ENCODE measurements around the gene ABTB1. TPM values are rescaled to one million over a fixed set of nuclear protein-coding genes. Genes with fewer than 3 reads are reported as not detected.
A peak's percentile ranks its signal among the peaks of the same experiment; 100 is the strongest.

ABTB1 gene
- total and polyA plus RNA-seq, 2 of the 13 experiments (the other 11 are each of a cell fraction or from before 2014, with no cell fraction given): 0.42 to 14.5 TPM

DNA sequence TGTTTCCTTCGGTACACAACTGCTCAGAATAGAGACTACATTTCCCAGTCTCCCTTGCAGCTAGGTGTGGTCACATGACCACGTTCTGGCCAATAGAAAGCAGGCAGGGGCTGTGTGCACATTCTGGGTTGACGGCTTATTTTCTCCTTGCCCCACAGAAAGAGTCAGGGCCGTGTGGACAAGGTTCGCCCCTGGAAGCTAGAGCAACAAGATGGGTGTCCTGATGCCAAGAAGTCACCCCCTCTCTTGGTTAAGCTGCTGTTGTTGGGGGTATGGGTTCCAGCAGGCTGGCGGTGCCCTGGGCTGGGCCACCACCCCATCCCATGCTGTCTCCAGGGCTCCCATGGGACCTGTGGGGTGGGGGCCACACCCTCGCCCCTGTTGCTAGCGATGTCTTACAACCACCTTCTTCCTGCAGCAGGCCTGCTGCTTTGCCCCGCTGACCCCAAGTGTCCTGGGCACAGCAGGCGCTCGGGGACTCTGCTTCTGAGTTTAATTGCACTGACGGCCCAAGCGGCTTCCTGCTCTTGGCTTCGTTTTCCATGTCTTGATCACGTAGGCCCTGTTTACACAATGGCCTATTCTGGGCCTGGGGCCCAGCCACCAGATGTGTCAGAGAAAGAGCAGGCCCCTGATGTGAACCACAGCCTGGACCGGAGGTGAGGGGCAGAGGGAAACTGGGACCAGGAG, 24.9 kb downstream of the ABTB1 start (continued):
- TF ChIP-seq, protein P1, sequence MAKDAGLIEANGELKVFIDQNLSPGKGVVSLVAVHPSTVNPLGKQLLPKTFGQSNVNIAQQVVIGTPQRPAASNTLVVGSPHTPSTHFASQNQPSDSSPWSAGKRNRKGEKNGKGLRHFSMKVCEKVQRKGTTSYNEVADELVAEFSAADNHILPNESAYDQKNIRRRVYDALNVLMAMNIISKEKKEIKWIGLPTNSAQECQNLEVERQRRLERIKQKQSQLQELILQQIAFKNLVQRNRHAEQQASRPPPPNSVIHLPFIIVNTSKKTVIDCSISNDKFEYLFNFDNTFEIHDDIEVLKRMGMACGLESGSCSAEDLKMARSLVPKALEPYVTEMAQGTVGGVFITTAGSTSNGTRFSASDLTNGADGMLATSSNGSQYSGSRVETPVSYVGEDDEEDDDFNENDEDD (CRISPR knock-in tag; IDR thresholded peaks at IDR 0.05; ENCODE audit: borderline replicate concordance): no peak
- TF ChIP-seq ZNF672 (CRISPR knock-in tag; IDR thresholded peaks at IDR 0.05) (no peak), ZNF468 (CRISPR knock-in tag; IDR thresholded peaks at IDR 0.05) (no peak), ZNF713 (CRISPR knock-in tag; IDR thresholded peaks at IDR 0.05) (no peak), ZNF773 (CRISPR knock-in tag; IDR thresholded peaks at IDR 0.05; ENCODE audit: borderline replicate concordance) (no peak), ZMYM4 (CRISPR knock-in tag; IDR thresholded peaks at IDR 0.05) (peak; percentile 42; the same call in 1 of the 2 replicates), THAP11 (CRISPR knock-in tag; IDR thresholded peaks at IDR 0.05) (peak; percentile 98), ZNF326 (CRISPR knock-in tag; IDR thresholded peaks at IDR 0.05; ENCODE audit: borderline replicate concordance) (no peak), RBAK (CRISPR knock-in tag; IDR thresholded peaks at IDR 0.05) (no peak), IRF2 (CRISPR knock-in tag; IDR thresholded peaks at IDR 0.05) (0 out of 2 replicates have a peak, but pooled peaks have one; percentile 38), ZNF160 (CRISPR knock-in tag; IDR thresholded peaks at IDR 0.05) (no peak), FOXK1 (CRISPR knock-in tag; IDR thresholded peaks at IDR 0.05; ENCODE audit: borderline replicate concordance, low read depth) (peak; percentile 20; the same call in 1 of the 2 replicates), MAF1 (CRISPR knock-in tag; IDR thresholded peaks at IDR 0.05; ENCODE audit: borderline replicate concordance) (no peak), KDM4B (CRISPR knock-in tag; IDR thresholded peaks at IDR 0.05) (no peak), ZNF616 (CRISPR knock-in tag; IDR thresholded peaks at IDR 0.05; ENCODE audit: low read depth) (no peak), ZNF816 (CRISPR knock-in tag; IDR thresholded peaks at IDR 0.05; ENCODE audit: borderline replicate concordance) (no peak), MTF1 (CRISPR knock-in tag; IDR thresholded peaks at IDR 0.05) (peak; percentile 96; the same call in 1 of the 2 replicates), ZNF75D (CRISPR knock-in tag; IDR thresholded peaks at IDR 0.05; ENCODE audit: borderline replicate concordance) (no peak), ZNF124 (CRISPR knock-in tag; IDR thresholded peaks at IDR 0.05) (no peak), ZNF558 (CRISPR knock-in tag; IDR thresholded peaks at IDR 0.05; ENCODE audit: borderline replicate concordance) (no peak), REPIN1 (CRISPR knock-in tag; IDR thresholded peaks at IDR 0.05; ENCODE audit: borderline replicate concordance, low read depth) (no peak), AHR (CRISPR knock-in tag; IDR thresholded peaks at IDR 0.05) (no peak)
- TF ChIP-seq, protein P2, sequence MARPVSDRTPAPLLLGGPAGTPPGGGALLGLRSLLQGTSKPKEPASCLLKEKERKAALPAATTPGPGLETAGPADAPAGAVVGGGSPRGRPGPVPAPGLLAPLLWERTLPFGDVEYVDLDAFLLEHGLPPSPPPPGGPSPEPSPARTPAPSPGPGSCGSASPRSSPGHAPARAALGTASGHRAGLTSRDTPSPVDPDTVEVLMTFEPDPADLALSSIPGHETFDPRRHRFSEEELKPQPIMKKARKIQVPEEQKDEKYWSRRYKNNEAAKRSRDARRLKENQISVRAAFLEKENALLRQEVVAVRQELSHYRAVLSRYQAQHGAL (CRISPR knock-in tag; IDR thresholded peaks at IDR 0.05; ENCODE audit: not compliant biosample characterization): no peak
- TF ChIP-seq, protein P3, sequence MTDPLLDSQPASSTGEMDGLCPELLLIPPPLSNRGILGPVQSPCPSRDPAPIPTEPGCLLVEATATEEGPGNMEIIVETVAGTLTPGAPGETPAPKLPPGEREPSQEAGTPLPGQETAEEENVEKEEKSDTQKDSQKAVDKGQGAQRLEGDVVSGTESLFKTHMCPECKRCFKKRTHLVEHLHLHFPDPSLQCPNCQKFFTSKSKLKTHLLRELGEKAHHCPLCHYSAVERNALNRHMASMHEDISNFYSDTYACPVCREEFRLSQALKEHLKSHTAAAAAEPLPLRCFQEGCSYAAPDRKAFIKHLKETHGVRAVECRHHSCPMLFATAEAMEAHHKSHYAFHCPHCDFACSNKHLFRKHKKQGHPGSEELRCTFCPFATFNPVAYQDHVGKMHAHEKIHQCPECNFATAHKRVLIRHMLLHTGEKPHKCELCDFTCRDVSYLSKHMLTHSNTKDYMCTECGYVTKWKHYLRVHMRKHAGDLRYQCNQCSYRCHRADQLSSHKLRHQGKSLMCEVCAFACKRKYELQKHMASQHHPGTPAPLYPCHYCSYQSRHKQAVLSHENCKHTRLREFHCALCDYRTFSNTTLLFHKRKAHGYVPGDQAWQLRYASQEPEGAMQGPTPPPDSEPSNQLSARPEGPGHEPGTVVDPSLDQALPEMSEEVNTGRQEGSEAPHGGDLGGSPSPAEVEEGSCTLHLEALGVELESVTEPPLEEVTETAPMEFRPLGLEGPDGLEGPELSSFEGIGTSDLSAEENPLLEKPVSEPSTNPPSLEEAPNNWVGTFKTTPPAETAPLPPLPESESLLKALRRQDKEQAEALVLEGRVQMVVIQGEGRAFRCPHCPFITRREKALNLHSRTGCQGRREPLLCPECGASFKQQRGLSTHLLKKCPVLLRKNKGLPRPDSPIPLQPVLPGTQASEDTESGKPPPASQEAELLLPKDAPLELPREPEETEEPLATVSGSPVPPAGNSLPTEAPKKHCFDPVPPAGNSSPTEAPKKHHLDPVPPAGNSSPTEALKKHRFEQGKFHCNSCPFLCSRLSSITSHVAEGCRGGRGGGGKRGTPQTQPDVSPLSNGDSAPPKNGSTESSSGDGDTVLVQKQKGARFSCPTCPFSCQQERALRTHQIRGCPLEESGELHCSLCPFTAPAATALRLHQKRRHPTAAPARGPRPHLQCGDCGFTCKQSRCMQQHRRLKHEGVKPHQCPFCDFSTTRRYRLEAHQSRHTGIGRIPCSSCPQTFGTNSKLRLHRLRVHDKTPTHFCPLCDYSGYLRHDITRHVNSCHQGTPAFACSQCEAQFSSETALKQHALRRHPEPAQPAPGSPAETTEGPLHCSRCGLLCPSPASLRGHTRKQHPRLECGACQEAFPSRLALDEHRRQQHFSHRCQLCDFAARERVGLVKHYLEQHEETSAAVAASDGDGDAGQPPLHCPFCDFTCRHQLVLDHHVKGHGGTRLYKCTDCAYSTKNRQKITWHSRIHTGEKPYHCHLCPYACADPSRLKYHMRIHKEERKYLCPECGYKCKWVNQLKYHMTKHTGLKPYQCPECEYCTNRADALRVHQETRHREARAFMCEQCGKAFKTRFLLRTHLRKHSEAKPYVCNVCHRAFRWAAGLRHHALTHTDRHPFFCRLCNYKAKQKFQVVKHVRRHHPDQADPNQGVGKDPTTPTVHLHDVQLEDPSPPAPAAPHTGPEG (CRISPR knock-in tag; IDR thresholded peaks at IDR 0.05): no peak

Data from HepG2 (cell line).